ENCODE results near the gene PLCD3. TPM values are rescaled to one million over a fixed set of nuclear protein-coding genes. Genes with fewer than 3 reads are reported as not detected.

The PLCD3 gene
- total RNA-seq, 4 donors from 2014 or later = 1.5 to 90.8 (median 8.9) TPM

GRCh38 chr17:45098869-45099616 lies 33.3 kb downstream of the PLCD3 start:
- Histone ChIP-seq H3K9me3 (no peaks in the 10 kb centered on the region), H3K27ac (peak overlapping the region; percentile 58 to 64), H3K27me3 (no peaks in the 10 kb centered on the region), H3K4me1 (no peaks in the 10 kb centered on the region), H3K36me3 (no peaks in the 10 kb centered on the region), H3K4me3 (no peak overlapping the region)
- no peak for TF ChIP-seq POLR2A (IDR thresholded peaks at IDR 0.05)
- peak; percentile 82 to 88 (median 86) for TF ChIP-seq CTCF (IDR thresholded peaks at IDR 0.05)
- intact Hi-C loops (cut with DNase I; ENCODE audit: low total_unique reads) = loop anchor here (10.0 kb wide), 1 partner anchor 184 kb away; the partner anchor contains the start of gene GFAP
- DNase-seq = peak; percentile 86 to 92

GRCh38 chr17:45098081-45098868 lies 34.0 kb downstream of the PLCD3 start:
- DNase-seq = no peak
- peak overlapping the region; percentile 58 to 64 for H3K27ac ChIP-seq
- intact Hi-C loops (cut with DNase I; ENCODE audit: low total_unique reads) = loop anchor here (10.0 kb wide), 1 partner anchor 183 kb away; the partner anchor contains the start of gene GFAP
- TF ChIP-seq CTCF (IDR thresholded peaks at IDR 0.05) = no peak
- no peak for TF ChIP-seq POLR2A (IDR thresholded peaks at IDR 0.05)
- H3K4me3 ChIP-seq = no peak overlapping the region
- no peaks in the 10 kb centered on the region for H3K36me3 ChIP-seq
- no peaks in the 10 kb centered on the region for H3K9me3 ChIP-seq
- H3K27me3 ChIP-seq = no peaks in the 10 kb centered on the region
- H3K4me1 ChIP-seq = peaks cover 5 to 6% of the 10 kb centered on the region in 2 donors

GRCh38 chr17:45096926-45097325 lies 35.4 kb downstream of the PLCD3 start:
- intact Hi-C loops (cut with DNase I; ENCODE audit: low total_unique reads) = loop anchor here (10.0 kb wide), 1 partner anchor 182 kb away; the partner anchor contains the start of gene GFAP

GRCh38 chr17:45096141-45096540 lies 36.2 kb downstream of the PLCD3 start:
- Histone ChIP-seq H3K4me1 (peaks cover 6 to 15% of the 10 kb centered on the region in 2 donors), H3K9me3 (no peaks in the 10 kb centered on the region), H3K36me3 (no peaks in the 10 kb centered on the region), H3K4me3 (no peak overlapping the region), H3K27ac (no peak overlapping the region), H3K27me3 (no peaks in the 10 kb centered on the region)
- no peak for TF ChIP-seq POLR2A (IDR thresholded peaks at IDR 0.05)
- no peak for TF ChIP-seq CTCF (IDR thresholded peaks at IDR 0.05)
- no peak for DNase-seq
- intact Hi-C loops (cut with DNase I; ENCODE audit: low total_unique reads) = loop anchor here (10.0 kb wide), 1 partner anchor 181 kb away; the partner anchor contains the start of gene GFAP

More at GRCh38 chr17:45096926-45097325, 35.4 kb downstream of the PLCD3 start:
- Histone ChIP-seq H3K4me1 (peaks cover 6 to 15% of the 10 kb centered on the region in 2 donors), H3K4me3 (no peak overlapping the region), H3K27me3 (no peaks in the 10 kb centered on the region), H3K27ac (peak overlapping the region in 1 of 2 donors; percentile 1), H3K36me3 (no peaks in the 10 kb centered on the region), H3K9me3 (no peaks in the 10 kb centered on the region)
- TF ChIP-seq POLR2A (IDR thresholded peaks at IDR 0.05) = no peak
- no peak for TF ChIP-seq CTCF (IDR thresholded peaks at IDR 0.05)
- DNase-seq = no peak
